GM12864 (cell line): ENCODE data around the gene WNT3A.
A peak's percentile ranks its signal among the peaks of the same experiment; 100 is the strongest.

Experiments
- DNase-seq: peaks from one replicate; pipeline ENCODE4 v3.0.0-alpha.2; 2011; ENCODE audit warnings: low read depth
- H3K4me3 ChIP-seq: 2 replicates; pipeline ENCODE4 v1.5.1; 2011; ENCODE audit warnings: mild to moderate bottlenecking, low read depth, low read length, control low read depth
- CTCF ChIP-seq: IDR thresholded peaks from 2 replicates; pipeline ENCODE4 v1.5.1; 2011; ENCODE audit warnings: low read depth, mild to moderate bottlenecking, moderate library complexity, low read length, control low read depth, inconsistent platforms; ENCODE audit errors: missing control alignments

Gene WNT3A

GRCh38 chr1:228081578-228082213 is 74.9 kb downstream of the WNT3A start:
- H3K4me3 ChIP-seq = peak overlapping the region; percentile 83
- DNase-seq = no peak
- no peak for TF ChIP-seq CTCF

DNA sequence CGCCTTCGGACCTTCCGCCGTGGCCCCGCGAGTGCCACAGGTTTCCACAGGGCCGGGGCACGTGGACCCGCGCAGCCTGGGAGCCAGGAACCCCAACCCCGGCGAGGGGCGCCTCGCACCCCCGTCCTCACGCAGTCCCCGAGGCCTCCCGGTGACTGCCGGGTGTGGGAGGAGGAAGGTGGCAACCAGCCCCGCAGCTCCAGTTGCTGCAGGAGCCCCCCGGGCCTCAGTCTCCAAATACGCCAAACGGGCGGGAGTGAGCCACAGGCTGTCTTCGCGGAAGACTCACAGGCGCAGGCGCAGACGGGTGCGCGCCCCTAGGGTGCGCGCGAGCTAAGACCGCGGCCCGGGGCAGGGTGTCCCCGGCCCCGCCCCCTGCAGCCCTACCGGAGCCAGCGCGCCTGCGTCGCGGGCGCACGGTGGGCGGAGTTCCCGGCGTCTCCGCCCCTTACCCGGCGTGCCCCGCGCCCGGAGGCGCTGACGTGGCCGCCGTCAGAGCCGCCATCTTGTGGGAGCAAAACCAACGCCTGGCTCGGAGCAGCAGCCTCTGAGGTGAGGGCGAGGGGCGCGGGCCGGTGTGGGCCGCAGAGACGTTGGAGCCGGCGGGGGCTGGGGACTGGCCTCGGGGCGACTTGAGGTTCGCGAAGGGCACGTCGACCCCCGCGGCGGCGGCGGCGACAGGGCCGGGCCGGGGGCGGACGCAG is 75.6 kb downstream of the WNT3A start, which contains the start of gene ARF1:
ARF1 (plus strand) TSS at position 495 of the 704 bp plus-strand sequence. CDS start 14,407 bp downstream, outside the sequence.
- H3K4me3 ChIP-seq = peak within 1 kb of the TSS; percentile 83
- peak; percentile 77 for DNase-seq
- TF ChIP-seq CTCF = no peak

DNA sequence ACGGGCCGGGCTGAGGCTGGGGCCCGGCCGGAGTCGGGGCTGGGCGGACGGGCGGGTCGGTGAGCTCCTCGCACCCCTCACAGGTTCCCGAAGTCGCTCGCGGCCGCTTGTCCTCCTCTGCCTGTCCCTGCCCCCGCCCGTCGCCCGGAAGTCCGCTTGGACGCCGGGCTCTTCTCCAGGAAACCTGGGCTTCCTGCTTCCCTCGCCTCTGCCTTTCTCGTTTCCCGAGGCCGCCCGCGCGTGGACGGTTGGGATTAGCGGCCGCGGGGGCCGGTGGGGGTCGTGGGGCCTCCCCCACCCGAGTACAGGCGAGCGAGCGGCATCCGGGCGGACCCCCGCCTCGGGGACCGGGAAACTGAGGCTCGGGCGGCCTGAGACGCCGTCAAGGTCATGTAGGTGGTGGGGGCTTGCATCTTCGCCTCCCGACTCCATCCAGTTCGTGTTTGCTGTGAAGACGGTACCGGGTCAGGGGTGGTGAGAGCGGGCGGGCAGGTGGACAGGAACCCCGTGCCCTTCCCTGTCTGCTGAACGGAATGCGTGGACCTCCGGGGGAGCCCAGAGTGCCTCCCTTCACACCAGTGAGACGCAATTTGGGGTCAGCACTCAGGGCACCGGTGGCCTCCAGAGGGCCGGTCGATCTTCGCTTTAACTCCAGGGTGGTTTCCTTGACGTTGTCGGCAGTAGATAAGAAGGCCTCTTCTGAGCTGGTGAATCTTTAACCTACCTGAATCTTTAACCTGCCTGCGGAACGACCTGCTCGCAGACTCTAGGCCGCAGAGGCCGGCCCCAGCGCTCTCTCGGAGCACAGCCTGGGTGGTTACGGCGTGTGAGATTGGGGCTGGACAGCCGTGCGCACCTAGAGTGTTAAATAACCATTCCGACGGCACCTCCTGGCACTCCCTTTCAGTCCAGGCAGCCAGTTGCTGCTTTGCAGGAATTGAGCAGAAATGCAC is 76.4 kb downstream of the WNT3A start:
- TF ChIP-seq CTCF = no peak
- no peak for DNase-seq
- peak overlapping the region; percentile 81 for H3K4me3 ChIP-seq

GRCh38 chr1:228083871-228084278 is 77.1 kb downstream of the WNT3A start:
- TF ChIP-seq CTCF = no peak
- peak overlapping the region; percentile 81 for H3K4me3 ChIP-seq
- no peak for DNase-seq

DNA sequence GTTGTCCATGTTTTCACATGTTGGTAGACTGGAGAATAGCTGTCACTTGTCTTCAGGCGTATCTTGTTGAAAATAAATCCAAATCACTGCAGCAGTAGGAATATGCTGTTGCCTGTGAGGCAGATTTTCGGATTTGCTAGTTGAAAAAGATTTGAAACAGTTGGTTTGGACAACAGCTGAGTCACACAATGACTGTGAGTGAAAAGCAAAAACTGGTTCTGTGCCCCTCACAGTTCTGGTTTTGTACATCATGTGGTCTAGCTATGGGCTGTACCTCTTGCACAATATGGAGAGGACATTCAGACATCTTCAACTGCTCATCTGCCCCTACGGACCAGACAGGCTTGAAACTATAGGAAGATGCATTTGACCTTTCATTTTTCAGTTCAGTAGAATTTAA is 77.5 kb downstream of the WNT3A start:
- no peak for DNase-seq
- peak overlapping the region; percentile 81 for H3K4me3 ChIP-seq
- no peak for TF ChIP-seq CTCF

- no peak for DNase-seq
- H3K4me3 ChIP-seq = peak overlapping the region; percentile 81
- no peak for TF ChIP-seq CTCF
Observed at GRCh38 chr1:228084797-228085196, 78.0 kb downstream of the WNT3A start.
